ENCODE results near the gene SYNDIG1L.
A peak's percentile ranks its signal among the peaks of the same experiment; 100 is the strongest.

Gene SYNDIG1L

GRCh38 chr14:74380172-74380571 is 45.8 kb downstream of the SYNDIG1L start:
- no peak for TF ChIP-seq CTCF (IDR thresholded peaks at IDR 0.05; ENCODE audit: insufficient read depth, missing control alignments)
- FAIRE-seq (no peak), DNase-seq (ENCODE audit: insufficient read length, low spot score) (no peak)

GRCh38 chr14:74377976-74378690 is 47.9 kb downstream of the SYNDIG1L start:
- DNase-seq (ENCODE audit: insufficient read length, low spot score) (no peak), FAIRE-seq (no peak)

DNA sequence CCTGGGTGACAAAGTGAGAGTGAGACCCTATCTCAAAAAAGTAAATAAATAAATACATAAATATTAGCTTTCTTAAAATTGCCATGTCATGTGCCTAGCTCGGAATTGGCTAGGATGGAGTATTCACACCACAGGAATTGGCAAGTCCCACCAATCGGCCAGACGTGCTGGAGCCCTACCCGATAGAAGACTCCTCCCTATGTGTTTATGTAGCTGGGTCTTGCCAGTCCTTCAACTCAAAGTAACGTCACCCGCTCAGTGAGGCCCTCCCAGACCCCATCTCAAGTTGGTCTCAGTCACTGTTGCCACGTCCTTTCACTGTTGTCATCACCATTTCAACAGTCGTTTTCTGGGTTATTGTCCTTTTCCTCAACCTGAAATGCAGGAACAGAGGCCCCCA is 57.6 kb downstream of the SYNDIG1L start:
- no peak for TF ChIP-seq CTCF (IDR thresholded peaks at IDR 0.05; ENCODE audit: insufficient read depth, missing control alignments)
- FAIRE-seq (no peak), DNase-seq (ENCODE audit: insufficient read length, low spot score) (no peak)

More at GRCh38 chr14:74377976-74378690, 47.9 kb downstream of the SYNDIG1L start:
- no peak for TF ChIP-seq CTCF (IDR thresholded peaks at IDR 0.05; ENCODE audit: insufficient read depth, missing control alignments)

DNA sequence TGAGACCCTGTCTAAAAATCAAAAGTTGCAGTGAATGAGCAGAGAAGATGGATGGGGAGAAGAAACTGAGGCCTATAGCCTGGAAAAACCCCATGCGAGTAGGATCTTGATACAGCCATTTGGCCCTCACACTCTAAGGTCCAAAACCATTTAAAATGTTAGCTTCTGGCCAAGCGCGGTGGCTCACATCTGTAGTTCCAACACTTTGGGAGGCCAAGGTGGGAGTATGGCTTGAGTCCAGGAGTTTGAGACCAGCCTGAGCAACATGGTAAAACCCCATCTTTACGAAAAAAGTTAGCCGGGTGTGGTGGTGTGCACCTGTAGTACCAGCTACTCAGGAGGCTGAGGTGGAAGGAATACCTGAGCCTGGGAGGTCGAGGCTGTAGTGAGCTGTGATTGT is 58.0 kb downstream of the SYNDIG1L start:
- DNase-seq (ENCODE audit: insufficient read length, low spot score) (no peak), FAIRE-seq (no peak)
- no peak for TF ChIP-seq CTCF (IDR thresholded peaks at IDR 0.05; ENCODE audit: insufficient read depth, missing control alignments)

DNA sequence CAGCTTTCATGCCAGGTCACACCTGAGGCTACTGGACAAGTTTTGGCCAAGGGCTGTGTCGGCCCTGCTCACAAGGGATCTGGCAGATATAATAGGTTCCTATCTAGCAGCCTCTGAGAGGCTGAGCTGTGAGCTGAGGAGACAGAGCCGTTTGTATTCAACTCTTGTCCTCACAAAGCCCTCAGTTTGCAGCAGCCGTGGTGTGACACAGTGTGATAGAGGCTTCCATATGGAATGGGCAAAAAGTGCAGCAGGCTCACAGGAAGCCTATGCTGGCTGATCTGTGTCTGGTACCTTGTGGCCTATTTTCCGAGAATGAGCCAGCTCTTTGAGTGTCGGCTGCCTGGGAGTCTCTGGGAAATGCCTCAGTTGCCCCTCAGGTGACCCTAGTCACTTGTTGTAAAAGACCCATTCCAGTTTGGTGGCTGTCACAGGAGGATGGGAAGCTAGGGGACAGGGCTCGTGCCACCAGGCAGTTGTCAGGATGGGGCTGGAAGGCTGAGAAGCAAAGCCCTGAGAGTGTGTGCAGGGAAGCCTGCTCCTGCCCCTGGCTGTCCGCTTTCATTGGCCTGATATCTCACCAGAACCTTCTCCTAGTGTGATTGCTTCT is 61.6 kb downstream of the SYNDIG1L start:
- TF ChIP-seq CTCF (IDR thresholded peaks at IDR 0.05; ENCODE audit: insufficient read depth, missing control alignments), result no peak
- FAIRE-seq (no peak), DNase-seq (ENCODE audit: insufficient read length, low spot score) (no peak)

DNA sequence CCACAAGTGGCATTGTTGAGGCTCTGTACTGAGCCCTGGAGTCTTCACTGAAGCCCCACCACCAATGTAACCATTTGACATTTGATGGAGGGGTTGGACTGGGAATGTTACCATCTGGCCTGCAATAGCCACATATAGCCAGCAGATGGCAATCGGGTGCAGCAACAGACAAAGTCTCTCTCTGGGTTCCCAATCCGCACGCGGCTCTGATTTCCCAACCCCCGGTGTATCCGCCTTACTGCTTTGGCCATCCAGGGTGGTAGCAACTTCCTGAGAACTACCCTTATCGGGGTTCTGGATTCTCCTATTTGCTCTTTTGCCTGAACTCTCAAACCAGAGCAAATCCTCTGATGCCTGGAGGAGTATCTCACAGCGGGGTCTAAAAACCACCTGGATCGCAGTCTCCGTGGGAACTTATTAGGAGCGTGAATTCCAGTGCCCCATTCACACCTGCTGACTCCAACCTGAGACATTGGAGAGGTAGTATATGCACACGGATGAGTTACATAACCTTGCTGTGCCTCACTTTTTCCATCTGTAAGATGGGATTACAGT is 63.6 kb downstream of the SYNDIG1L start:
- peak; percentile 91 for FAIRE-seq
- DNase-seq (ENCODE audit: insufficient read length, low spot score), result peak; percentile 59

More for the DNA sequence above, 63.6 kb downstream of the SYNDIG1L start:
- peak; percentile 96 for TF ChIP-seq CTCF (IDR thresholded peaks at IDR 0.05; ENCODE audit: insufficient read depth, missing control alignments)
